IPS-11a (cell line): ENCODE measurements around the gene WEE1.
"Not testable (repeated sequence)": the region's sequence is repeated elsewhere in the genome, so short reads cannot be mapped to it uniquely, and the experiment has no call there.

Source experiments
- H3K4me3 ChIP-seq: one replicate; pipeline ENCODE4 v1.5.1; 2013; ENCODE audit warnings: low read depth, low read length, control low read depth

Gene WEE1

DNA sequence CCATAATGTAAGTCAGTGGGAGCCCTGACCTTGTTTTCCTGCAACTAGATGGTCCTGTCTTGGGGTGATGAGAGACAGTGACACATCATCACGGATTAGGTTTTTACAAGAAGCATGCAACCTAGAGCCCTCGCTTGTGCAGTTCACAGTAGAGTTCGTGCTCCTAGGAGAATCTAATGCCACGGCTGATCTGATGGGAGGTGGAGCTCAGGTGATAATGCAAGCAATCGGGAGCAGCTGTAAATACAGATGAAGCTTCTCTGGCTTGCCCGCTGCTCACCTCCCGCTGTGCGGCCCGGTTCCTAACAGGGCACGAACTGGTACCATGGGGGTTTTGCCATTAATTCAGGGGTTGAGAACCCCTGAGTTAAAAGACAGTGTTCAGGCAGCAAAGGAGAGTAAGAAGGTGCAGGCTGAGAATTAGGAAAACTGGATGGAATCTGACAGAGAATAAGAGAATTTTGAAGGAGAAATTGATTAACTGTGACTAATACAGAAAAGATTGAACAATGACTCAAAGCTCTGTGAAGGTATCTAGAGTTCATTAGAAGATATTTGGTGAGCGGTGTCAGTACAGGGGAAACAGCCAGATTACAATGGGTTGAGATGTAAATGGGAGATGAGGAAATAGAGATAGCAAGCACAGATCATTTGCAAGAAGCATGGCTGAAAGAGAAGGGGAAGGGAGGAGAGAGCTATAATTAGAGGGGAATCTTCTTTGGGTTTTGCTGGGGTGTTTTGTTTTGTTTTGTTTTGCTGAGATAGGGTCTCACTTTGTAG, 21.0 kb downstream of the WEE1 start:
- no peak overlapping the region for H3K4me3 ChIP-seq

DNA sequence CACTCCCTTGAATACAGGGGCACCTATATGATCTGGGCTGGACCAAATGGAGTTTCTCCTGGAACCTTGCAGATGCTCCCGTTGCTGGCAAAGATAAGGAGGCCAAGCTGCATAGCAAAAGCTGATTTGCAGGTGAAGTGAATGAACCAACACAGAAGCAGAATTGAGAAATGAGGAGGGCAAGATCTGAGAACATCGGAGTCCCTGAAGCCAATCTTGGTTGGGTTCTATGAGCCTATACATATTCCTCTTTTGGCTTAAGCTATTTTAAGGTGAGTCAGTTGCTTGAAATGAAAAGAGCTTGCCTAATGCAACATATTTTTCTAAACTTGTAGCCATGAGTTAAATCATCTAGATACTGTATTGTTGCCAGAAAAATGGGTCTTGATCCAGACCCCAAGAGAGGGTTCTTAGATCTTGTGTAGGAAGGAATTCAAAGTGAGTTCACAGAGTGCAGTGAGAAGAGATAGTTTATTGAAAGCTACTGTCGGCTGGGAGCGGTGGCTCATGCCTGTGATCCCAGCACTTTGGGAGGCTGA, 23.5 kb downstream of the WEE1 start:
- no peak overlapping the region for H3K4me3 ChIP-seq

DNA sequence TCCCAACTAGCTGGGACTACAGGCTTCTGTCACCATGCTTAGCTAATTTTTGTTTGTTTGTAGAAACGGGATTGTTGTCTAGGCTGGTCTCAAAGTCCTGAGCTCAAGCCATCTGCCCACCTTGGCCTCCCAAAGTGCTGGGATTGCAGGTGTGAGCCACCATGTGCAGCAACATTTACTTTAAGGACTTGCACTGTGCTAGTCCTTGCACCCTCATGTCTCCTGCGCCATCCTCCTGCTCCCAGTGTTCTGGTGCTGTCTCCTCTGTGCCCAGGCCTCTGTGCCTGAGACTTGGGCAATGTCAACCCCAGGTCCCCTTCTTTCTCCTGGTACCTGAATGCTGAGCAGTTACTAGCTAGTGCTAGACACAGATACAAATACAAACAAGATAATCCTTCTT, 26.7 kb downstream of the WEE1 start:
- H3K4me3 ChIP-seq: no peak overlapping the region

DNA sequence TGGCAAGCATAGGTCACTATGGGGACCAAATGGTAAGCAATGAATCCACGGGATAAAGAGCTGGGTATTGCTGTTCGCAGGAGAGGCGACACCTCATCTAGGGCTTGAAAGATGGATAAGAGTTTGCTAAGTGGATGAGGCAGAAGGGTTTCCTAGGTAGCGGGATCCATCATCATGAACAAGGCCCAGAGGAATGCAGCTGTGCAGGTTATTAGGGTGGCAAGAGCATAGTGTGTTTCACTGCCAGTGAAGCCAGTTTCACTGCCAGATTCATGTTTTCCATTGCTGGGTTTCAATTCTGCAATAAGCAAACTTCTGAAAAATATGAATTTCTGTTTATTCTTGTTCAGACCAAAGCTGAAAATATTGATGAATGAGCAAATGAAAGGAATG, 27.2 kb downstream of the WEE1 start:
- H3K4me3 ChIP-seq: no peak overlapping the region

DNA sequence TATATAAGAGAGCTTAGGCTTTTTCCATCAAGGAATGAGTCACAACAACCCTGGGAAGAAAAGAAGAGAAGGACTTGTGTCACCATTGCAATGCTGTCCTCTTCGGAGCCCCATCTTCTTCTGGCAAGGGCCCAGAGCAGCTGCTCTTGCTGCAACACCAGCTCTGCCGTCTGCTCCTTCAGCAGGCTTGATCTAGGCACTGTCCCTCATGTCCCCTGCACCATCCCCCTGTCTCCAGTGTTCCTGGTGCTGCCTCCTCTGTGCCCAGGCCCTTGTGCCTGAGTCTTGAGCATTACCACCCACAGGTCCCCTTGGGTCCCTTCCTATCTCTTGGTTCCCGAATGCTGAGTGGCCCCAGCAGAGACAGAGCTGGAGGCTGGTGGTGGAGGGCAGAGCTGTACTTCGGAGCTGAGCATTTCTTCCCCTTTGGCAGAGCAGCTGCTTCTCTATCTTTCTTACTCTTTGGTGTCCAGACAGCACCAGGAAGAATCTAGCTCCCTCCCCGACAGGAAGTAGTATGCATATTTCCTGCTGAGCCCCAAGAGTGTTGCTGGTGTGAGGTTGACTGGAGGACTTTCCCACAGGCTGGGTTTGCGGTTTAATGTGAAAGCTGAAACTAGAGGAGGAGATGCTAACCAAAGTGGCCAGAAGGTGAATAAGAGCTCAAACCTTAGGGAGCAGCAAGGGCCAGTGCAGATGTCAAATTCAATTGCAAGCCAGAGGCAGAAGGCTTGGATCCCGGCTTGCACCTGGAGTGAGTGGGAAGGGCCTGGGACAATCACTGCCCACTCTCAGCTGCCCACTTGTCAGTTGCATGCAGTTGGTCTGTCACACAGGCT, 27.8 kb downstream of the WEE1 start:
- H3K4me3 ChIP-seq: no peak overlapping the region

DNA sequence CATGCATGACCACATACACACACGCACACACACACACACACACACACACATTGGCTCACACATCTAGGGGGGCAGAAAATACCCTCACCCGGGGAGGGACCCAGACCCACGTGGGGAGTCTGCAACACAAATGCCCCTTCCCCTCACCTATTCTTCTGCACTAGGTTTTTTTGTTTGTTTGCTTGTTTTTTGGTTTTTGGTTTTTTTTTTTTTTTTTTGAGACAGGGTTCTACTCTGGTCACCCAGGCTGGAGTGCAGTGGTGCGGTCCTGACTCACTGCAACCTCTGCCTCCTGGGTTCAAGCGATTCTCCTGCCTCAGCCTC, 28.4 kb downstream of the WEE1 start:
- no peak overlapping the region for H3K4me3 ChIP-seq

DNA sequence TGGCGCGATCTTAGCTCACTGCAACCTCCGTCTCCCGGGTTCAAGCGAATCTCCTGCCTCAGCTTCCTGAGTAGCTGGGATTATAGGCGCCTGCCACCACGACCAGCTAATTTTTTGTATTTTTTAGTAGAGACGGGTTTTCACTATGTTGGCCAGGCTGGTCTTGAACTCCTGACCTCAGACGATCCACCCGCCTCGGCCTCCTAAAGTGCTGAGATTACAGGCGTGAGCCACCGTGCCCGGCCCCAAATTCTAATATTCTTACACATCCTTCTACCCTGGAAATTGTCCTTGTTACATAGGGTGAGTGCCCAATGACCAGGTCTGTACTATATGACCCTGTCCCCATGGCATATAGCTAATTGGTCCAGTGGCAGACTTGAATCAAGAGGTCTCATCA, 29.7 kb downstream of the WEE1 start:
- H3K4me3 ChIP-seq: not testable (repeated sequence)

DNA sequence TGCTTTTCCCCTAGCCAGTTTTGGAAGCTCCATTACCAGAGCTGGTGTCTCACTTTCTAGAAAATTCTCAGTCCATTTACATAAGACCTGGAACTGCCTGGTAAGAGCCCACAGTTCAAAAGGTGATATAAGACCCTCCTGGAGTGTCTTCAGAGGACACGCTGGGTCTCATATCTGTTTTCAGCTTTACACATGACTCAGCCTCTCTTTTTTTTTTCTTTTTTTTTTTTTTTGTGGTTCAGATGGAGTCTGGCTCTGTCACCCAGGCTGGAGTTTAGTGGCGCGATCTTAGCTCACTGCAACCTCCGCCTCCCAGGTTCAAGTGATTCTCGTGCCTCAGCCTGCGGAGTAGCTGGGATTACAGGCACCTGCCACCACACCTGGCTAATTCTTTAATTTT, 30.7 kb downstream of the WEE1 start:
- H3K4me3 ChIP-seq: no peak overlapping the region

DNA sequence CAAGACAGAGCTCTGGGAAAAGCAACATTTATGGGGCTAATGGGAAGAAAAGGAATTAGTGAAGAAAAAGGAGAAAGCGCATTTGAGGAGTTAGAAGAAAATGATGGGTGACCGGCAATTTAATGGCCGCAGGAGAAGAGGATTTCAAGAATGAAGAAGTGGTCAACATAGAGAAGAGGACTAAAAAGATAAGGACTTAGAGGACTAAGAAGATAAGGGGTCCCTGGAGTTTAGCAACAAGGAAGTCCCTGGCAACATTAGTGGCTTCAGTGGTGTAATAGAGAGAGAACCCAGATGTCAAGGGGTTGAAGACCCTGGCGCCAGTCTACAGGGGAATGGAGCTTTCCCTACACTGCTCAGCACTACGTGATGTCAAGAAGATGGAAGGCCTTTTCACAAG, 32.3 kb downstream of the WEE1 start:
- no peak overlapping the region for H3K4me3 ChIP-seq

DNA sequence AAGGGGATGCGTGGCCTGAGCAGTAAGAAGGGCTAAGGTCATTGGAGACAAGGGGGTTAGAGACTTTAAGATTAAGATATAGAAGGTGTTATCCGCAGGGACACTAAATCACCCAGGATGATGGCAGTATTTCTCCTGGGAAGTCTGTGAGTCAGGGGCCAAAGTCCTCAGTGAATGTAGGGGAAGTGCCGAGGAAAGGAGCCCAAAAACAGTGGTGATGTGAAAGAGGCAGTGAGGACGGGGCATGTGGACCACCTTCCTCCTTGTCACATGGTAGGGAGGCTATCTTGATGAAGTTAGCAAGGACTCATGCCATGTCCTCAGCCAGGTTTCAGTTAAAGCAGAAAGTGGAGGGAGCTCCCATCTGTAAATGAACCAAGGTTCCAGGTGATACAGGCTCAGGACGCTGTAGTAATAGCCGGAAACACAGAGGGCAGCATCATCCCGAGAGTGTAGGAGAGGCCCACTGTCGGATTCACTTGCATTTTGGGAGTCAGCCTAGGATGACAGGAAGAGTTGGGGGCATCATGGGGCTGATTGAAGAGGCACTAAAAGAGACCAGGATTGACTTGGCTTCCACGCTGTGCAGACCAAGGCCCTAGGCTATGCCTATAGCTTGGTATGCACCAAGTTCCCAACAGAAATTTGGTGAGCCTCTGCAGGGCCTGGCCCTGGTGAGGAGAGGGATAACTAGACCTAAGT, 33.5 kb downstream of the WEE1 start:
- H3K4me3 ChIP-seq: no peak overlapping the region

DNA sequence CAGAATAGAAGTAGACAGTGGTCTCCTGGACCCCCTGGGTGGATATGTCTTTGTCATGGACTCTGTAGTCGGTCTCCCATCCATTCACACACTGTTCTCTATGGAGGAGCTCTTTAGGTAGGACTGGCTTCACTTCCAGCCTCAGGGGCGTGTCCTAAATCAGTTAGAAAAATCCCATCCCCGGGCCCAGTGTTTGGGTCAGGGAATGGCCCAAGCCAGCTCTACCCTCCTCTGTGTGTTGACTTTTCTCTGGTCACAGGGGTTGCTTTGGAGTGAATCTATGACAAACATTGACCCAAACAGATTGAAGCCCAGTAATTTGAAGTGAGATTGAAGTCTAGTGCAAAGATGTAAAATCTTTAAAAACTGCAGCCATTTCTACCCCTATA, 34.0 kb downstream of the WEE1 start:
- H3K4me3 ChIP-seq: no peak overlapping the region

DNA sequence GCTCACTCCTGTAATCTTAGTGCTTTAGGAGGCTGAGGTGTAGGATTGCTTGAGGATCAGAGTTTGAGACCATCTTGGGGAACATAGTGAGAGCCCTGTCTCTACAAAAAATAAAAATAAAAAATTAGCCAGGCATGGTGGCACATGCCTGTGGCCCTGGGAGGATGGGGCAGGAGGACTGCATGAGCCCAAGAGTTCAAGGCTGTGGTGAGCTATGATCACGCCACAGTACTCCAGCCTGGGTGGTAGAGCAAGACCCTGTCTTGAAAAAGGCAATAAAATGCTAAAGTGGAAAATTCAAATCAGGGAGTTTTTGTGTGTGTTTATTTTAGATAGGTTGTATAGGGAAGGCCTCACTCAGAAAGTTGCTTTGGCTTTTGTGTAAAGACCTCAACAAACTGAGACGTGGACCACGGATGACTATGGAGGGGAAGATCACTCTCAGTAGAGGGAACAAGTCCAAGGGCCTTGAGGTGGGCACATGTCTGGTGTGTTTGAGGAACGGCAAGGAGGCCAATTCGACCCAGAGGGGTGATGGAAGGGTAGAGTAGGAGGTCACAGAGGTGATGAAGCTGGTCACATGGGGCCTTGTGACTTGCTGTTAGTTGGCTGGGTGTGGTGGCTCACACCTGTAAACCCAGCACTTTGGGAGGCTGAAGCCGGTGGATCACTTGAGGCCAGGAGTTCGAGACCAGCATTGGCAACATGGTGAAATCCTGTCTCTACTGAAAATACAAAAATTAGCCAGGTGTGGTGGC, 35.7 kb downstream of the WEE1 start:
- H3K4me3 ChIP-seq: no peak overlapping the region

DNA sequence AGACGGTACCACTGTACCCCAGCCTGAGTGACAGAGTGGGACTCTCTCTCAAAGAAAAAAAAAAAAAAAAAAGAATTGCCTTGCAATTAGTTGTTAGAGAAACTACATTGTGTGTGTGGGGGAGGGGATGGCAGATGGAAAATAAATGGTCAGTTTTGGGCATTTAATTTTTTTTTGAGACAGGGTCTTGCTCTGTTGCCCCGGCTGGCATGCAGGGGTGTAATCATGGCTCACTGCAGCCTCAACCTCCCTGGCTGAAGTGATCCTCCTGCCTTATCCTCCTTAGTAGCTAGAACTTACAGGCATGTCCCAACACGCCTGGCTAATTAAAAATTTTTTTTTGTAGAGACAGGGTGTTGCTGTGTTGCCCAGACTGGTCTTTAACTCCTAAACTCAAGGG, 36.4 kb downstream of the WEE1 start:
- no peak overlapping the region for H3K4me3 ChIP-seq

DNA sequence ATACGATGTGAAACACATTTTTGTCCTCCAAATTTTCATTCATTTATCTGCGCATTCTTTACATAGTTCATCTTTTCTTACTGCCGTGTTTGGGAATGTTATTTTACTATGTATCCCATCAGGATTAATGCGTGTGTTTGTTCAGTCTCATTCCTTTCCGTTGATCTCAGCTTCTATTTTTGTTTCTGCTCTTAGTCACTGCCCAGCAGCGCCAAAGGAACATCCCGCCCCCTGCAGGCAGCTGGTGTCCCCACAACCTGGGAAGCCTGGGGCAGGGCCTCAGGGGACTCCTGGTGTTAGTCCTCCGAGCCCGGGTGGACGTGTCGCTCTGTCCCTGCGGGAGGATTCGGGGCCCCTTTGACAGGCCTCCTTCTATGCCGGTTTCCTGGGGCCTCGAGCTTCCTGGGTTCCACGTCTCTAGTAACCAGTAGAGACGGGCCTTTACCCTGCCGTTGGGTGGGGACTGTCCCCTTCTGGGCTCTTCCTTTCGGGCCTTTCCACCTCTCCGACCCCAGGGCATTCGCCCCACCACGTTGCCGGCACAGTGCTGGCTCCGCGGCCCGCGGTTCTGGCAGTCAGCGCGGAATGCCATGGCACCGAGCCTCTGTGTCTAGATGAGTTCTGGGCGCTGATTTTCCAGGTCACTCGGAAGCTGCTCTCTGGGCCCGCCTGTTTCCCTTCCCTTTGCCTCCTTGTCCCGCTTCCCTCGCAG, 39.8 kb downstream of the WEE1 start:
- H3K4me3 ChIP-seq: peak overlapping the region; percentile 39

DNA sequence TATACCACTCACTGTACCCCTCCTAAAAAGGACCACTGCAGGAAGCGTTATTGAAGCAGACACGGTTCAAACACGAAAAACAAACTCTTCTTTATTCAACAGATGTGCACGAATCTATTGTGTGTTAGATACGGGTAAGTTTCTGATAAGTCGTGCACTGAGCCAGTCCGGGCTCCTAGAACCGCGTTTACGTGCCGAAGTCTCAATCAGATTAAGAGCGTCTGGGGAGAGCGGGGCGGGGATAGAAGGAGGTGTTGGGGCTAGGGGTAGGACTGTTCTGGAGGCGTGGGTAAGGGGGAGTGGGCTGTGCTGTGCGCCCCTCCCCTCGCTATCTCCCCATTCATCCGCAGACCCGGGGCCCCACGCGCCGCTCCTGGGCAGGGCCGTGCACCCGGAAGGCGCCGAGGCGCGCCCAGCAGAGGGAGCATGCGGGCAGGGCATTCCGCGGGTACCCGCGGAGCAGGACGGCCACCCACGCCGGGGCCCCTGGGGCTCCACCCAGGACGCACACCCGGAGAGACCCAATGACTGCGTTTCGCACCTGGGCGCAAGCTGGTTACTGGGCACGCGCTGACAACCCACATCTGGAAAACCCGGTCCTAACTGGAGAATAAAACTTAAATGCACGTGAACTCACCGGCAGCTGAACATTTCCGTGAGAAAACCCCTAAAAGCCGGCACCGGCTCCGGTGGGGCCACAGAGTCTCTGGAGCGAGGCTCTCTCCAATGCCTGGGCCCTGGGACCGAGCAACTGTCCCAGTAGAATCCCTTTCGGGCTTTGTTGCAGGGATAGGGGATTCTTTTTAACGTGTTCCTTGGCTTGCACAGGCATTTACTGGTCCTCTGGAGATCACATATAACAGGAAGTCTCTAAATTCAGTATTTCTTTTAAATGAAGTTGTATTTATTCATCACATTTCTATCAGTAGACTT, 40.6 kb downstream of the WEE1 start:
- H3K4me3 ChIP-seq: peak overlapping the region; percentile 39

DNA sequence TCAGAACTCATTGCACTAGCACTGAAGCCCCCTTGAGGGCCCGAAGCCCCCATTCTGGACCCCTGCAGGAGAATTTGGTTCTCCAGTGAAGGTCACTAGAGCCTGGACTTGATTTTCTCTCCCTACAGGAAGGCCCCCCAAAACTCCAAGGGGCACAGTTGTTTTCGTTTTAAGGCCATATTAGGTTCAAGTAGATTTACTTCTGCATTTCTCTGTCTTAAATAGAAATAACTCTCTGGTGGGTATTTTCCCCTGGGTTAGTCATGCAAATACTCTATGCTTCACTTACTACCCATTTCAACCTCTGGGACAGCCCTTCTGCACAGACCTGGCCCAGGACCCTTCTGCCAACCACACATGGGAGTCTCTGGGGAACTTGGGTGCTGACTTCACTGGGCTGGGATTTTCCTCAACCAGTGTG, 41.6 kb downstream of the WEE1 start:
- H3K4me3 ChIP-seq: no peak overlapping the region

DNA sequence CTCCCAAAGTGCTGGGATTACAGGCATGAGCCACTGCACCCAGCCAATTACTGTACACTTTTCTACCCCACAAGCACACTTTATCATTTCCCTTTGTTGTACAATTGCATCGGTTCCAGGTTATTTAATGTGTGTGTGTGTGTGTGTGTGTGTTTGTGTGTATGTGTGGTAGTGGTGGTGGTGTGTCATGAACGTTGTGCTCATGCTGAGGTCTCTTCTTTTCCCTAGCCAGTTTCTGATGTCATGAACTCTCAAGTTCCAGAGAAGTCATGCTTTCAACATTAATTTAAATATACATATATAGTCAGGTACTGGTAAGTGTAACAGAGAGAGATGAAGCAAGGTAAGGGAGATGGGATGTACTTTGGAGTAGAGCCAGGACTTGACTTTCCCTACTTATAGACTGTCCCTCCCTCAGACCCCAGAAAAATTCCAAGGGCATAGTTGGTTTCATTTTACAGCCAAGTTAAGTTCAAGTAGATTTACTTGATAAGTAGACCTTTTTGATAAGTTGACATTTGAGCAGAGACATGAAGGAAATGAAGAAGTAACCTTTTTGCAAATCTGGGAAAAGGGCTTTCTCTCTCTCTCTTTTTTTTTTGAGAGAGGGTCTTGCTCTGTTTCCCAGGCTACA, 42.7 kb downstream of the WEE1 start:
- H3K4me3 ChIP-seq: no peak overlapping the region

DNA sequence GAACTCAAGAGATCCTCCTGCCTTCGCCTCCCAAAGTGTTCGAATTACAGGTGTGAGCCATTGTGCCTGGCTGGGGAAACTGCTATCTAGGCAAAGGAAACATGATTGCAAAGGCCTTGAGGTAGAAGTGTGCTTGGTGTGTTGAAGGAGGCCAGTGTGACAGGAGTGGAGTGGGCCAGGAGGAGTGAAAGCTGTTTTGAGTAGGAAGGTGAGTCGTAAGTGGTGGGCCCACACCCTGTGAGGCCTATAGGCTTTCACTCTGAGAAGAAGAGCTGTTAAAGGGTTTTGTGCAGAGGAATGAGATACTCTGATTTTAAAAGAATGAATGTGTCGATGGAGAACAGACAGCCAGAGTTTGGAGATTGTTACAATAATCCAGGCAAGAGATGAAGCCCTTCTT, 43.4 kb downstream of the WEE1 start:
- H3K4me3 ChIP-seq: no peak overlapping the region

DNA sequence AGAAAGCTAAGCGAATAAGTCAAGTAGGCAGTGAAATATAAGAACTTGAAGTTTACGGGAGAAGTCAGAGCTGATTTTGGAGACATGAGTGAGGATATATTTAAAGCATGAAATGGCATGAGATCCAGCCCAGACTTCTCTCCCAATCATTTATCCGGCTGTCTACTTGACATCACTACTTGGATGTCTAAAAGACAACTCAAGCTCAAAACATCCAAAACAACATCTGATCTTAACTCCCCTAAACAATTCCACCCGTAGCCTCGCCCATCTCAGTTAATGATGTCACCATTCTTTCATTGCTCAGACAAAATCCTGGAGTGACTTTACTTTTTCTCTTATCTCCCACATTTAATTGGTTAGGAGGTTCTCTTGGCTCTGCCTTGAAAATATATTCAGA, 44.5 kb downstream of the WEE1 start:
- no peak overlapping the region for H3K4me3 ChIP-seq
